ENCODE data around the gene GDF10. TPM values are rescaled to one million over a fixed set of nuclear protein-coding genes. Genes with fewer than 3 reads are reported as not detected.

Gene GDF10
- polyA plus RNA-seq, 1 experiment: not detected

Other genes starting within 250 kb of the GDF10 start
- gene GDF2, start 22.3 kb downstream of the GDF10 start, polyA plus RNA-seq (2011; rRNA removed): not detected in 2 replicates
- not detected in 2 replicates for gene RBP3, start 48.2 kb downstream of the GDF10 start, polyA plus RNA-seq (2011; rRNA removed)
- 0.15 and 0.17 TPM in 2 replicates for gene ZNF488, start 84.1 kb downstream of the GDF10 start, polyA plus RNA-seq (2011; rRNA removed)
- gene ANXA8, start 183.9 kb downstream of the GDF10 start, polyA plus RNA-seq (2011; rRNA removed): 0.27 and 0.42 TPM in 2 replicates
- not detected in 2 replicates for gene FAM25G, start 191.5 kb downstream of the GDF10 start, polyA plus RNA-seq (2011; rRNA removed)
- 3.7 and 3.8 TPM in 2 replicates for gene AGAP9, start 223.4 kb downstream of the GDF10 start, polyA plus RNA-seq (2011; rRNA removed)